Transverse colon (tissue), 4 donors: ENCODE measurements around the gene SP140L. TPM values are rescaled to one million over a fixed set of nuclear protein-coding genes. Genes with fewer than 3 reads are reported as not detected.
A peak's percentile ranks its signal among the peaks of the same experiment; 100 is the strongest.

Source experiments
- DNase-seq: peaks from one replicate; pipeline ENCODE4 v3.0.0-alpha.2; 2019
- H3K27ac ChIP-seq, 4 donors: fragments of 200-600 bp; sonication (generic); 2 replicates each; pipeline ENCODE4 v1.5.1; 2016 to 2018; ENCODE audit warnings: inconsistent platforms in 4 of 4
- H3K27me3 ChIP-seq: fragments of 200-600 bp; sonication (generic); 2 replicates; pipeline ENCODE4 v1.5.1; 2017; ENCODE audit warnings: inconsistent platforms
- H3K36me3 ChIP-seq, 4 donors: fragments of 200-600 bp; sonication (generic); 2 replicates each; pipeline ENCODE4 v1.5.1; 2017 to 2019; ENCODE audit warnings: inconsistent platforms in 4 of 4
- H3K4me1 ChIP-seq, 4 donors: fragments of 200-600 bp; sonication (generic); 2 replicates each; pipeline ENCODE4 v1.5.1; 2017 to 2020; ENCODE audit warnings: inconsistent platforms in 4 of 4
- H3K4me3 ChIP-seq, 4 donors: fragments of 200-600 bp; sonication (generic); 1 replicate in 1 of 4; 2 replicates in 3 of 4; pipeline versions ENCODE4 v1.5.1 to v1.6.1; 2017 to 2019; ENCODE audit warnings: inconsistent platforms in 4 of 4
- H3K9me3 ChIP-seq, 2 donors: fragments of 200-600 bp; sonication (generic); 2 replicates each; pipeline ENCODE4 v1.5.1; 2017 to 2019; ENCODE audit warnings: inconsistent platforms in 2 of 2
- CTCF ChIP-seq, 5 experiments: fragments of 200-600 bp in 3 of 5; fragments of 450-650 bp in 2 of 5; sonication (generic) in 3 of 5; IDR thresholded peaks; 1 replicate in 2 of 5; 2 replicates in 3 of 5; pipeline ENCODE4 v1.5.1; 2016 to 2017; ENCODE audit warnings: antibody characterized with exemption in 5 of 5, inconsistent platforms in 3 of 5, mild to moderate bottlenecking in 2 of 5, moderate library complexity in 1 of 5
- EP300 ChIP-seq: sonication (generic); formaldehyde crosslinking; IDR thresholded peaks from one replicate; pipeline ENCODE4 v1.6.1; 2017; ENCODE audit warnings: antibody characterized with exemption, low read depth
- POLR2A ChIP-seq: fragments of 450-650 bp; IDR thresholded peaks from one replicate; pipeline ENCODE4 v1.6.1; 2016; ENCODE audit warnings: antibody characterized with exemption, mild to moderate bottlenecking, moderate library complexity
- POLR2AphosphoS5 ChIP-seq, 3 donors: sonication (generic); formaldehyde crosslinking; IDR thresholded peaks; one replicate each; pipeline ENCODE4 v1.6.1; 2016; ENCODE audit warnings: antibody characterized with exemption in 3 of 3
- WGBS, 2 donors: methylation state at CpG; one replicate each; pipeline ENCODE4 v1.1.5; 2018; ENCODE audit warnings: low coverage in 1 of 2; 5-methylcytosine and 5-hydroxymethylcytosine counted together
- in situ Hi-C, 4 donors: fragments of 200-750 bp; cut with MboI; loops; one replicate each; pipeline versions ENCODE4 v1.15.0 to v1.15.1; 2017; ENCODE audit warnings: low sequenced_read_pairs in 3 of 4, low pct_ligation_motif_present in 1 of 4, low pct_unique_long_range_greater_than_20kb in 1 of 4
- intact Hi-C: fragments of 100-400 bp; cut with DNase I; formaldehyde crosslinking; loops from one replicate; pipeline ENCODE4 v1.15.1; 2023; ENCODE audit warnings: low total_unique reads
- total RNA-seq, 4 donors: library from RNA; depleted of rRNA; stranded (reverse); fragments of >200 nt; gene quantifications; one replicate each; pipeline ENCODE4 v1.1.0, GENCODE V29; 2016

Gene SP140L
- total RNA-seq, 4 donors from 2014 or later = 6.8 to 32.9 (median 17.9) TPM

GRCh38 chr2:230318190-230319121 lies 8.5 kb upstream of the SP140L start:
- no peak for DNase-seq
- Histone ChIP-seq H3K4me3 (no peak overlapping the region), H3K9me3 (no peaks in the 10 kb centered on the region), H3K27ac (peak overlapping the region in 2 of 4 donors; percentile 30 to 35), H3K27me3 (no peaks in the 10 kb centered on the region), H3K36me3 (no peaks in the 10 kb centered on the region), H3K4me1 (peaks cover 0 to 7% (median 0%) of the 10 kb centered on the region in 4 donors)
- in situ Hi-C loops (no loop called here), intact Hi-C loops (no loop called here)
- TF ChIP-seq CTCF (IDR thresholded peaks at IDR 0.05) = no peak
- TF ChIP-seq POLR2AphosphoS5 (IDR thresholded peaks at IDR 0.05) = no peak
- WGBS, 2 donors = 33 to 98% methylated on average over 4 to 6 of the region's 6 CpGs

- no peaks in the 10 kb centered on the region for H3K9me3 ChIP-seq
- in situ Hi-C loops (no loop called here), intact Hi-C loops (no loop called here)
- no peak for TF ChIP-seq POLR2AphosphoS5 (IDR thresholded peaks at IDR 0.05)
- no peak for TF ChIP-seq POLR2A
- TF ChIP-seq EP300 = no peak
- TF ChIP-seq CTCF (IDR thresholded peaks at IDR 0.05) = no peak
- 64 to 72% methylated on average over 3 to 5 of the region's 5 CpGs for WGBS, 2 donors
- no peaks in the 10 kb centered on the region for H3K27me3 ChIP-seq
- H3K27ac ChIP-seq = peak overlapping the region in 2 of 4 donors; percentile 30 to 35
- no peak overlapping the region for H3K4me3 ChIP-seq
- peak; percentile 51 for DNase-seq
- peaks cover 0 to 7% (median 0%) of the 10 kb centered on the region in 4 donors for H3K4me1 ChIP-seq
- no peaks in the 10 kb centered on the region for H3K36me3 ChIP-seq
Observed at GRCh38 chr2:230319211-230319862, 7.7 kb upstream of the SP140L start.

- intact Hi-C loops = no loop called here
- no peak overlapping the region for H3K4me3 ChIP-seq
- 100% methylated on average over 2 of the region's 2 CpGs; no CpG with 5 or more reads in 1 of the 2 donors for WGBS, 2 donors
- TF ChIP-seq EP300 (no peak), CTCF (IDR thresholded peaks at IDR 0.05) (no peak), POLR2AphosphoS5 (IDR thresholded peaks at IDR 0.05) (no peak), POLR2A (no peak)
- H3K4me1 ChIP-seq = peaks cover 0 to 7% (median 0%) of the 10 kb centered on the region in 4 donors
- in situ Hi-C loops = no loop called here
- no peaks in the 10 kb centered on the region for H3K9me3 ChIP-seq
- H3K27me3 ChIP-seq = no peaks in the 10 kb centered on the region
- no peak for DNase-seq
- H3K36me3 ChIP-seq = no peaks in the 10 kb centered on the region
- H3K27ac ChIP-seq = no peak overlapping the region
Observed at GRCh38 chr2:230321031-230321430, 6.0 kb upstream of the SP140L start.

GRCh38 chr2:230322561-230323384 lies 4.2 kb upstream of the SP140L start:
- H3K4me3 ChIP-seq = no peak overlapping the region
- no peaks in the 10 kb centered on the region for H3K27me3 ChIP-seq
- in situ Hi-C loops = no loop called here
- intact Hi-C loops = no loop called here
- H3K9me3 ChIP-seq = no peaks in the 10 kb centered on the region
- no peak for DNase-seq
- H3K27ac ChIP-seq = no peak overlapping the region
- peaks cover 0 to 12% (median 7%) of the 10 kb centered on the region in 4 donors for H3K4me1 ChIP-seq
- WGBS, 2 donors = 93 to 100% methylated on average over 4 to 11 of the region's 12 CpGs
- no peaks in the 10 kb centered on the region for H3K36me3 ChIP-seq
- TF ChIP-seq EP300 (no peak), POLR2AphosphoS5 (IDR thresholded peaks at IDR 0.05) (no peak), POLR2A (no peak), CTCF (IDR thresholded peaks at IDR 0.05) (no peak)
